GM12878 (cell line): Measurements from ENCODE around the gene CASK. TPM values are rescaled to one million over a fixed set of nuclear protein-coding genes. Genes with fewer than 3 reads are reported as not detected.

Experiments
- ATAC-seq: fragments of 200-7000 bp; cut with Tn5 transposase; 3 replicates; pipeline ENCODE4 v1.9.1; 2020; ENCODE audit warnings: mild to moderate bottlenecking, moderate library complexity
- BruUV-seq: library from RNA; stranded (reverse); fragments of 400-500 nt; replicated peaks from 2 replicates; lab custom pipeline; 2021; lab: Mats Ljungman, UMichigan
- CTCF ChIA-PET: fragments of 300-600 bp; sonication (Branson Sonifier 250); formaldehyde crosslinking; extraction: SDS; loops from one replicate; lab custom pipeline; 2021; ENCODE audit warnings: inconsistent platforms; lab: Yijun Ruan, JAX
- POLR2A ChIA-PET: fragments of 350-600 bp; formaldehyde crosslinking; extraction: SDS; loops from one replicate; lab custom pipeline; 2021; ENCODE audit warnings: inconsistent platforms; lab: Charles Lee
- RAD21 ChIA-PET: fragments of 300-600 bp; sonication (Branson Sonifier 250); formaldehyde crosslinking; loops from one replicate; lab custom pipeline; 2023; ENCODE audit warnings: antibody characterized with exemption; ENCODE audit not compliant: unreplicated experiment; lab: Charles Lee
- SMC1A ChIA-PET: fragments of 300-600 bp; sonication (Branson Sonifier 250); formaldehyde crosslinking; loops from one replicate; lab custom pipeline; 2023; ENCODE audit not compliant: unreplicated experiment, uncharacterized antibody; lab: Charles Lee
- DNase-seq: peaks from one replicate; pipeline ENCODE4 v3.0.0-alpha.2; 2011; ENCODE audit warnings: low read depth, low spot score
- FAIRE-seq: peaks from 3 replicates; lab custom pipeline; 2011; peaks lifted over from hg19 to GRCh38; lab: Jason Lieb, UNC
- H2AFZ ChIP-seq: 2 replicates; pipeline ENCODE4 v1.6.0; 2011; ENCODE audit warnings: low read depth, low read length, control low read depth; ENCODE audit not compliant: control insufficient read depth
- H3K27ac ChIP-seq: 2 replicates; pipeline ENCODE4 v1.5.1; 2011; ENCODE audit warnings: control low read depth; ENCODE audit not compliant: control insufficient read depth, insufficient read depth
- H3K27me3 ChIP-seq, 2 experiments: replicated peaks in 1 of 2; 2 replicates each; pipeline versions ENCODE4 v1.6.0 to v1.6.1; 2011; ENCODE audit warnings: low read length in 1 of 2; ENCODE audit not compliant: control insufficient read depth in 2 of 2, insufficient read depth in 2 of 2
- H3K36me3 ChIP-seq, 2 experiments: 2 replicates each; pipeline ENCODE4 v1.5.1; 2011; ENCODE audit warnings: low read length in 1 of 2; ENCODE audit not compliant: control insufficient read depth in 2 of 2, insufficient read depth in 2 of 2
- H3K4me1 ChIP-seq: 2 replicates; pipeline ENCODE4 v1.6.1; 2011; ENCODE audit warnings: mild to moderate bottlenecking, low read length, moderate library complexity, mixed read lengths; ENCODE audit not compliant: control insufficient read depth, insufficient read depth
- H3K4me2 ChIP-seq: 2 replicates; pipeline ENCODE4 v1.6.0; 2011; ENCODE audit warnings: control low read depth; ENCODE audit not compliant: control insufficient read depth, insufficient read depth
- H3K4me3 ChIP-seq: fragments of 200-600 bp; sonication (generic); 2 replicates; pipeline ENCODE4 v1.5.1; 2016
- H3K79me2 ChIP-seq: 2 replicates; pipeline ENCODE4 v1.6.0; 2011; ENCODE audit warnings: low read length; ENCODE audit not compliant: control insufficient read depth, insufficient read depth
- H3K9ac ChIP-seq: 2 replicates; pipeline ENCODE4 v1.8.0; 2011; ENCODE audit warnings: low read length, control low read depth, mixed read lengths; ENCODE audit not compliant: control insufficient read depth, insufficient read depth
- H3K9me3 ChIP-seq: replicated peaks from 3 replicates; pipeline ENCODE4 v1.5.1; 2011; ENCODE audit warnings: mild to moderate bottlenecking, low read length; ENCODE audit not compliant: control insufficient read depth, insufficient read depth
- H4K20me1 ChIP-seq: 2 replicates; pipeline ENCODE4 v1.6.0; 2011; ENCODE audit not compliant: control insufficient read depth, insufficient read depth
- CUX1 ChIP-seq: IDR thresholded peaks from 2 replicates; pipeline ENCODE4 v1.6.1; 2012; ENCODE audit warnings: improper control_type of control experiment, low read depth, low read length; ENCODE audit not compliant: insufficient replicate concordance
- E2F8 ChIP-seq: fragments of 450-650 bp; IDR thresholded peaks from 2 replicates; pipeline ENCODE4 v1.6.1; 2018; ENCODE audit warnings: mild to moderate bottlenecking, low read depth, moderate library complexity; ENCODE audit not compliant: partially characterized antibody
- MAX ChIP-seq: IDR thresholded peaks from 2 replicates; pipeline ENCODE4 v1.6.1; 2012; ENCODE audit warnings: low read depth, low read length, improper control_type of control experiment
- RELA ChIP-seq: fragments of 450-650 bp; IDR thresholded peaks from 2 replicates; pipeline ENCODE4 v1.8.0; 2014; ENCODE audit warnings: borderline replicate concordance; ENCODE audit not compliant: partially characterized antibody
- ZBTB40 ChIP-seq: fragments of 450-650 bp; IDR thresholded peaks from 2 replicates; pipeline ENCODE4 v1.6.1; 2016; ENCODE audit warnings: mild to moderate bottlenecking, moderate library complexity, borderline replicate concordance
- ZNF622 ChIP-seq: fragments of 450-650 bp; IDR thresholded peaks from 2 replicates; pipeline ENCODE4 v1.6.1; 2017; ENCODE audit warnings: mild to moderate bottlenecking, inconsistent platforms
- WGBS: methylation state at CpG from one replicate; pipeline ENCODE4 v1.1.6; 2016; ENCODE audit warnings: low lambda C conversion rate; ENCODE audit not compliant: insufficient replicate concordance, insufficient coverage; ENCODE audit errors: missing lambda C conversion rate; 5-methylcytosine and 5-hydroxymethylcytosine counted together
- in situ Hi-C: fragments of 300-500 bp; cut with MboI; formaldehyde crosslinking; loops from 9 replicates; pipeline ENCODE4 v1.14.3; 2018; ENCODE audit warnings: mixed read lengths
- intact Hi-C: fragments of 100-400 bp; cut with micrococcal nuclease; formaldehyde crosslinking; loops from one replicate; pipeline ENCODE4 v1.14.2; 2022; ENCODE audit not compliant: unreplicated experiment
- polyA plus RNA-seq, 11 experiments: library from polyadenylated mRNA; depleted of rRNA in 4 of 11; unstranded in 6 of 11; stranded (reverse) in 5 of 11; fragments of >200 nt; fragmentation: Nextera tagmentation in 4 of 11; fragmentation: Illumina TruSeq in 1 of 11; extraction: Ambion mirVana in 4 of 11; extraction: Trizol in 1 of 11; gene quantifications; 1 replicate in 1 of 11; 2 replicates in 10 of 11; pipeline versions ENCODE4 v1.2.1 to v1.2.3, GENCODE V29; 2011 to 2016; ENCODE audit warnings: inconsistent platforms in 2 of 11, missing spikeins in 2 of 11, low read depth in 1 of 11
- total RNA-seq, 4 experiments: library from RNA; depleted of rRNA in 3 of 4; stranded (reverse); fragments of >200 nt in 3 of 4; fragmentation: Illumina TruSeq in 1 of 4; extraction: Trizol in 1 of 4; gene quantifications; 2 replicates each; pipeline versions ENCODE4 v1.2.1 to v1.2.3, GENCODE V29; 2013 to 2021

The CASK gene
- total and polyA plus RNA-seq, 10 of the 15 experiments (the other 5 are each of a cell fraction or from before 2014, with no cell fraction given), result 0.60 to 45.9 (median 4.8) TPM

- Histone ChIP-seq H3K27ac (no peak overlapping the region), H3K27me3 (no peaks in the 10 kb centered on the region), H3K4me3 (no peak overlapping the region), H3K9ac (no peak overlapping the region), H3K4me2 (no peak overlapping the region), H4K20me1 (no peaks in the 10 kb centered on the region), H3K4me1 (no peaks in the 10 kb centered on the region), H3K36me3 (no peaks in the 10 kb centered on the region), H2AFZ (no peak overlapping the region), H3K79me2 (no peaks in the 10 kb centered on the region), H3K9me3 (no peaks in the 10 kb centered on the region)
- in situ Hi-C loops, result no loop called here
- RAD21 ChIA-PET, result interaction anchor here (0.5 kb wide), 1 partner anchor 1239 kb away, joined by 3 read pairs; no protein-coding TSS in a partner anchor
- ATAC-seq (no peak), DNase-seq (no peak), FAIRE-seq (no peak)
- CTCF ChIA-PET, result no interaction called here
- POLR2A ChIA-PET, result no interaction called here
- WGBS, result 41% methylated on average over 3 of the region's 3 CpGs
- SMC1A ChIA-PET, result interaction anchor here (1.2 kb wide), 1 partner anchor 148 kb away, joined by 4 read pairs; no protein-coding TSS in a partner anchor
- no TSS peak for BruUV-seq
- intact Hi-C loops, result no loop called here
- no peak for TF ChIP-seq E2F8
- TF ChIP-seq CUX1, result no peak
- no peak for TF ChIP-seq RELA
- TF ChIP-seq ZBTB40, result no peak
- no peak for TF ChIP-seq MAX
- no peak for TF ChIP-seq ZNF622
These were observed 22.9 kb upstream of the CASK start for GRCh38 chrX:41946235-41946634.
